DND-41 (cell line): ENCODE results near the gene SNAP47.

Source experiments
- ATAC-seq: fragments of 200-7000 bp; cut with Tn5 transposase; 3 replicates; pipeline ENCODE4 v1.9.1; 2021; ENCODE audit warnings: low read depth; ENCODE audit not compliant: insufficient read depth
- DNase-seq: peaks from one replicate; pipeline ENCODE4 v3.0.0-alpha.2; 2020
- H2AFZ ChIP-seq: 2 replicates; pipeline ENCODE4 v1.6.0; 2012; ENCODE audit warnings: low read depth, low read length
- H3K27ac ChIP-seq: 2 replicates; pipeline ENCODE4 v1.5.1; 2012; ENCODE audit warnings: low read length, inconsistent platforms
- H3K27me3 ChIP-seq: fragments of 200-600 bp; sonication (generic); 2 replicates; pipeline ENCODE4 v1.6.0; 2012; ENCODE audit warnings: low read length, mild to moderate bottlenecking, inconsistent platforms; ENCODE audit not compliant: insufficient read depth, poor library complexity
- H3K36me3 ChIP-seq: 2 replicates; pipeline ENCODE4 v1.5.1; 2012; ENCODE audit warnings: low read length, inconsistent platforms; ENCODE audit not compliant: insufficient read depth
- H3K4me1 ChIP-seq: 2 replicates; pipeline ENCODE4 v1.5.1; 2012; ENCODE audit warnings: mild to moderate bottlenecking, low read length; ENCODE audit not compliant: insufficient read depth
- H3K4me2 ChIP-seq: 2 replicates; pipeline ENCODE4 v1.6.0; 2012; ENCODE audit warnings: mild to moderate bottlenecking, moderate library complexity, low read length, inconsistent platforms; ENCODE audit not compliant: insufficient read depth
- H3K4me3 ChIP-seq, 2 experiments: fragments of 200-600 bp in 1 of 2; shearing (Covaris generic) in 1 of 2; 2 replicates each; pipeline ENCODE4 v1.5.1; 2012 to 2016; ENCODE audit warnings: inconsistent platforms in 2 of 2, low read length in 2 of 2, mild to moderate bottlenecking in 2 of 2, low read depth in 1 of 2, moderate library complexity in 1 of 2
- H3K79me2 ChIP-seq: 2 replicates; pipeline ENCODE4 v1.6.0; 2012; ENCODE audit warnings: low read length, inconsistent platforms; ENCODE audit not compliant: insufficient read depth
- H3K9ac ChIP-seq: 2 replicates; pipeline ENCODE4 v1.6.0; 2012; ENCODE audit warnings: low read depth, mild to moderate bottlenecking, inconsistent platforms, low read length, moderate library complexity
- H3K9me3 ChIP-seq: 2 replicates; pipeline ENCODE4 v1.5.1; 2012; ENCODE audit warnings: low read length, moderate library complexity, mild to moderate bottlenecking, inconsistent platforms; ENCODE audit not compliant: insufficient read depth, severe bottlenecking
- H4K20me1 ChIP-seq: 2 replicates; pipeline ENCODE4 v1.6.0; 2012; ENCODE audit warnings: low read length; ENCODE audit not compliant: insufficient read depth
- EZH2 ChIP-seq: IDR thresholded peaks from 3 replicates; pipeline ENCODE4 v1.6.1; 2012; ENCODE audit warnings: borderline replicate concordance, low read depth, mild to moderate bottlenecking, moderate library complexity, low read length, inconsistent platforms; ENCODE audit not compliant: severe bottlenecking
- TF ChIP-seq, protein P1 (sequence below): IDR thresholded peaks from 2 replicates; pipeline ENCODE4 v1.5.1; 2012; ENCODE audit warnings: borderline replicate concordance, low read length, moderate library complexity, mild to moderate bottlenecking; ENCODE audit not compliant: poor library complexity, severe bottlenecking; ENCODE audit errors: extremely low read depth

The SNAP47 gene

GRCh38 chr1:227729144-227729880 is 5.9 kb upstream of the SNAP47 start:
- Histone ChIP-seq H4K20me1 (peaks cover 45% of the 10 kb centered on the region), H3K4me3 (peak overlapping the region; percentile 27 to 65; a peak in 3 of 4 replicates), H3K36me3 (peaks cover 35% of the 10 kb centered on the region), H2AFZ (no peak overlapping the region; the same call in 1 of the 2 replicates), H3K9me3 (no peaks in the 10 kb centered on the region), H3K4me1 (peaks cover 40% of the 10 kb centered on the region), H3K9ac (peak overlapping the region; percentile 71), H3K27ac (peak overlapping the region; percentile 71), H3K79me2 (peaks cover 20% of the 10 kb centered on the region), H3K4me2 (peak overlapping the region; percentile 90), H3K27me3 (no peaks in the 10 kb centered on the region)
- peak; percentile 19; the same call in 2 of the 3 replicates for ATAC-seq
- DNase-seq, result peak; percentile 25
- TF ChIP-seq EZH2, result no peak
- TF ChIP-seq, protein P1, sequence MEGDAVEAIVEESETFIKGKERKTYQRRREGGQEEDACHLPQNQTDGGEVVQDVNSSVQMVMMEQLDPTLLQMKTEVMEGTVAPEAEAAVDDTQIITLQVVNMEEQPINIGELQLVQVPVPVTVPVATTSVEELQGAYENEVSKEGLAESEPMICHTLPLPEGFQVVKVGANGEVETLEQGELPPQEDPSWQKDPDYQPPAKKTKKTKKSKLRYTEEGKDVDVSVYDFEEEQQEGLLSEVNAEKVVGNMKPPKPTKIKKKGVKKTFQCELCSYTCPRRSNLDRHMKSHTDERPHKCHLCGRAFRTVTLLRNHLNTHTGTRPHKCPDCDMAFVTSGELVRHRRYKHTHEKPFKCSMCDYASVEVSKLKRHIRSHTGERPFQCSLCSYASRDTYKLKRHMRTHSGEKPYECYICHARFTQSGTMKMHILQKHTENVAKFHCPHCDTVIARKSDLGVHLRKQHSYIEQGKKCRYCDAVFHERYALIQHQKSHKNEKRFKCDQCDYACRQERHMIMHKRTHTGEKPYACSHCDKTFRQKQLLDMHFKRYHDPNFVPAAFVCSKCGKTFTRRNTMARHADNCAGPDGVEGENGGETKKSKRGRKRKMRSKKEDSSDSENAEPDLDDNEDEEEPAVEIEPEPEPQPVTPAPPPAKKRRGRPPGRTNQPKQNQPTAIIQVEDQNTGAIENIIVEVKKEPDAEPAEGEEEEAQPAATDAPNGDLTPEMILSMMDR, result no peak

DNA sequence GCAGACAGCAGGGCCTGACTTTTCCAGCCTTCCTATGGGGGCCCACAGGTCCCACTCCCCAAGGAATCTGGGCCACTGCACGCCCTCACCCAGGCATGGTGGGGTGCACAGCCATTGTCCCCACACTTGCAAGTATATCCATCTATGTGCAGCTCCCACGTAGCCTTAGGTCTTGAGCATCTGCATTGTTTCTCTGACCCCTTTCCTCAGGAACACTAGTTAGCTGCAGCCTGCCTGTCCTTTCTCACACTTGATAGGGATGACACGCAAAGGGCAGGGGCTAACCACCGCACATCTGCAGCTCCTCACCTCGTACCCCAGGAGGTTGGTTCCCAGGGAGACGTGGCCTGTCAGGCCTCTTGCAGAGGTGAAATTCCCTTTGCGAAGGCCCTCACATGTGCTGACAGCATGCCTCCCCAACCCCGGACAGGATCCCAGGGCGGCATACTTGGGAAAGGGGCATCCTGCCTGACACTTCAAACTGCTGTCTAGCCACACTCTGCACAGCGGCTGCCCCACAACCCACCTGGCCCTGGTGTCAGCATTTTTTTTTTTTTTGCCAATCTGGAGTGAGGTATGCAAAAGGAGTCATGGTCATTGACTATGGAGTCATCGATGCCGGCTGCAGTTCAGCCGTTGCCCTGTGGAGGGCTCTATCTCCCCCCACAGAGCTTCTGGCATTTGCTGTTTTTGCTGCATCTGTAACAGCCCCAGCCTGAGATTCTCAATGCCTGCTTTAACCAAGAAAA is 5.2 kb upstream of the SNAP47 start:
- H3K27me3 ChIP-seq, result no peaks in the 10 kb centered on the region
- no peak overlapping the region; a peak in 1 of 4 replicates for H3K4me3 ChIP-seq
- ATAC-seq, result peak; percentile 8; the same call in 1 of the 3 replicates
- H2AFZ ChIP-seq, result no peak overlapping the region
- no peaks in the 10 kb centered on the region for H3K9me3 ChIP-seq
- peaks cover 45% of the 10 kb centered on the region for H4K20me1 ChIP-seq
- peaks cover 27% of the 10 kb centered on the region for H3K79me2 ChIP-seq
- peak; percentile 50 for DNase-seq
- H3K9ac ChIP-seq, result peak overlapping the region; percentile 71; the same call in 1 of the 2 replicates
- peak overlapping the region; percentile 90; the same call in 1 of the 2 replicates for H3K4me2 ChIP-seq
- peak overlapping the region; percentile 38 for H3K27ac ChIP-seq
- TF ChIP-seq, protein P1, result peak; percentile 74
- no peak for TF ChIP-seq EZH2
- H3K36me3 ChIP-seq, result peaks cover 35% of the 10 kb centered on the region
- H3K4me1 ChIP-seq, result peaks cover 44% of the 10 kb centered on the region

- DNase-seq, result no peak
- H3K4me3 ChIP-seq, result no peak overlapping the region
- H3K9me3 ChIP-seq, result no peaks in the 10 kb centered on the region
- H3K79me2 ChIP-seq, result peaks cover 33% of the 10 kb centered on the region
- H3K27me3 ChIP-seq, result no peaks in the 10 kb centered on the region
- H3K36me3 ChIP-seq, result peaks cover 35% of the 10 kb centered on the region
- no peak overlapping the region for H2AFZ ChIP-seq
- ATAC-seq, result no peak
- no peak overlapping the region for H3K9ac ChIP-seq
- H3K4me1 ChIP-seq, result peaks cover 44% of the 10 kb centered on the region
- no peak for TF ChIP-seq EZH2
- TF ChIP-seq, protein P1, result no peak
- peaks cover 45% of the 10 kb centered on the region for H4K20me1 ChIP-seq
- no peak overlapping the region for H3K27ac ChIP-seq
- no peak overlapping the region for H3K4me2 ChIP-seq
Measured at GRCh38 chr1:227730630-227731151, 4.5 kb upstream of the SNAP47 start.
